Keratinocyte (primary cell): Measurements from ENCODE around the gene CUZD1. TPM values are rescaled to one million over a fixed set of nuclear protein-coding genes. Genes with fewer than 3 reads are reported as not detected.
A peak's percentile ranks its signal among the peaks of the same experiment; 100 is the strongest.

Source experiments
- DNase-seq: peaks from one replicate; pipeline ENCODE4 v3.0.0-alpha.2; 2011; ENCODE audit warnings: low read depth, missing footprints, low spot score
- FAIRE-seq: peaks from 2 replicates; lab custom pipeline; 2011; peaks lifted over from hg19 to GRCh38; lab: Jason Lieb, UNC
- H2AFZ ChIP-seq: 2 replicates; pipeline ENCODE4 v1.6.0; 2012; ENCODE audit warnings: low read length, control low read depth, inconsistent platforms; ENCODE audit not compliant: control insufficient read depth
- H3K27ac ChIP-seq: 2 replicates; pipeline ENCODE4 v1.5.1; 2011; ENCODE audit warnings: low read length; ENCODE audit not compliant: control insufficient read depth, insufficient read depth
- H3K27me3 ChIP-seq: 3 replicates; pipeline ENCODE4 v1.6.0; 2011; ENCODE audit warnings: low read length; ENCODE audit not compliant: control insufficient read depth, insufficient read depth; ENCODE audit errors: extremely low read depth
- H3K36me3 ChIP-seq, 2 experiments: 2 replicates in 1 of 2; 3 replicates in 1 of 2; pipeline ENCODE4 v1.5.1; 2011; ENCODE audit warnings: low read length in 2 of 2, mild to moderate bottlenecking in 1 of 2; ENCODE audit not compliant: control insufficient read depth in 2 of 2, insufficient read depth in 2 of 2; ENCODE audit errors: extremely low read depth in 1 of 2
- H3K4me1 ChIP-seq: 3 replicates; pipeline ENCODE4 v1.5.1; 2011; ENCODE audit warnings: low read length; ENCODE audit not compliant: control insufficient read depth, insufficient read depth; ENCODE audit errors: extremely low read depth
- H3K4me2 ChIP-seq: 3 replicates; pipeline ENCODE4 v1.6.0; 2011; ENCODE audit warnings: low read depth, low read length; ENCODE audit not compliant: control insufficient read depth, insufficient read depth; ENCODE audit errors: extremely low read depth
- H3K4me3 ChIP-seq, 3 experiments: fragments of 200-600 bp in 1 of 3; sonication (generic) in 1 of 3; 2 replicates in 2 of 3; 3 replicates in 1 of 3; pipeline ENCODE4 v1.5.1; 2011 to 2016; ENCODE audit warnings: low read length in 3 of 3, mild to moderate bottlenecking in 3 of 3, control low read depth in 2 of 3, inconsistent platforms in 1 of 3, low read depth in 1 of 3, mixed read lengths in 1 of 3, mixed run types in 1 of 3, moderate library complexity in 1 of 3; ENCODE audit not compliant: control insufficient read depth in 2 of 3, insufficient read depth in 2 of 3; ENCODE audit errors: extremely low read depth in 1 of 3
- H3K79me2 ChIP-seq: 2 replicates; pipeline ENCODE4 v1.6.0; 2012; ENCODE audit warnings: low read length; ENCODE audit not compliant: control insufficient read depth, insufficient read depth
- H3K9ac ChIP-seq: 3 replicates; pipeline ENCODE4 v1.6.0; 2011; ENCODE audit warnings: low read length; ENCODE audit not compliant: control insufficient read depth, insufficient read depth; ENCODE audit errors: extremely low read depth
- H3K9me1 ChIP-seq: 3 replicates; pipeline ENCODE4 v1.6.0; 2011; ENCODE audit warnings: low read length; ENCODE audit not compliant: control insufficient read depth, insufficient read depth; ENCODE audit errors: extremely low read depth
- H3K9me3 ChIP-seq: 2 replicates; pipeline ENCODE4 v1.5.1; 2012; ENCODE audit warnings: low read depth, low read length; ENCODE audit not compliant: control insufficient read depth
- H4K20me1 ChIP-seq: 3 replicates; pipeline ENCODE4 v1.6.0; 2011; ENCODE audit warnings: low read length; ENCODE audit not compliant: control insufficient read depth, insufficient read depth; ENCODE audit errors: extremely low read depth
- CTCF ChIP-seq, 3 experiments: IDR thresholded peaks in 1 of 3; conservative IDR thresholded peaks in 1 of 3; optimal IDR thresholded peaks in 1 of 3; 2 replicates in 2 of 3; 3 replicates in 1 of 3; pipeline versions ENCODE3 to v1.5.1; 2011; ENCODE audit warnings: low read length in 3 of 3, mild to moderate bottlenecking in 3 of 3, moderate library complexity in 2 of 3, control low read depth in 1 of 3, inconsistent platforms in 1 of 3; ENCODE audit not compliant: insufficient read depth in 2 of 3; ENCODE audit errors: extremely low read depth in 1 of 3
- EZH2 ChIP-seq: IDR thresholded peaks from one replicate; pipeline ENCODE4 v1.6.1; 2012; ENCODE audit warnings: inconsistent platforms, mild to moderate bottlenecking, low read length, moderate library complexity
- dilution Hi-C: fragments of 300-500 bp; cut with MboI; formaldehyde crosslinking; loops from one replicate; pipeline ENCODE4 v1.7.0; 2020; ENCODE audit warnings: low sequenced_read_pairs; ENCODE audit not compliant: extremely low pct_ligation_motif_present
- polyA plus RNA-seq, 5 experiments: library from polyadenylated mRNA; depleted of rRNA in 3 of 5; stranded (reverse) in 3 of 5; stranded (forward) in 1 of 5; unstranded in 1 of 5; fragments of >200 nt; gene quantifications; 1 replicate in 1 of 5; 2 replicates in 3 of 5; 3 replicates in 1 of 5; pipeline versions ENCODE4 v1.2.1 to v1.2.3, GENCODE V29; 2011 to 2012; ENCODE audit warnings: missing spikeins in 2 of 5, low read depth in 1 of 5, low replicate concordance in 1 of 5

Gene CUZD1
- polyA plus RNA-seq, 1 donor (not counting 4 experiments of a cell fraction or from before 2014, with no cell fraction given): 0.93 TPM

- Histone ChIP-seq H3K4me2 (no peak overlapping the region), H4K20me1 (no peaks in the 10 kb centered on the region), H3K79me2 (peaks cover 19% of the 10 kb centered on the region), H3K9ac (no peak overlapping the region), H3K27me3 (no peaks in the 10 kb centered on the region), H3K4me3 (no peak overlapping the region), H3K9me1 (no peaks in the 10 kb centered on the region), H3K36me3 (no peaks in the 10 kb centered on the region), H3K4me1 (peaks cover 40% of the 10 kb centered on the region), H3K27ac (no peak overlapping the region), H2AFZ (no peak overlapping the region), H3K9me3 (no peaks in the 10 kb centered on the region)
- DNase-seq (no peak), FAIRE-seq (peak; percentile 74)
- dilution Hi-C loops: no loop called here
- TF ChIP-seq EZH2 (no peak), CTCF (optimal IDR thresholded peaks at IDR 0.05 in 1 of 3, IDR thresholded peaks at IDR 0.05 in 1 of 3, conservative IDR thresholded peaks at IDR 0.05 in 1 of 3; ENCODE audit: extremely low read depth in 1 of 3, insufficient read depth in 2 of 3, low read length in 3 of 3) (no peak)
These were observed 19.2 kb upstream of the CUZD1 start for GRCh38 chr10:122864901-122865300.

DNA sequence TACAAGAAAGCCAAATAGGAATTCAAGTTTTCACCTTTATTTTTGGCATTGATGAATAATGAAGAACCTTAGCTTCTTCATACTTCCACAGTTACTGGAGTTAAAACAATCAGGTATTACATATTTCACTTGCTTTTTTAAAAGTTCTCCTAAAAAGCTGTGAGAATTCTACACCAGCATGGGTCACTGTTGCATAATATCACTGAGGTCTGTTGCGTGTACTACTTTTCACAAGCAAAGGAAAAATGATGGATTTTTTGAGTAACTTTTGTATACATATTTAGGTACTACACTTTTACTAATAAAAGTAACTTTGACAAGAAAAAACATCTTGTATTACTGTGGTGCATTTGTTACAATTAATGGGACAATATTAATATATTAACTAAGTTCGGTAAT lies 18.5 kb upstream of the CUZD1 start:
- H3K27ac ChIP-seq: no peak overlapping the region

More for the DNA sequence above, 18.5 kb upstream of the CUZD1 start:
- Histone ChIP-seq H2AFZ (no peak overlapping the region), H3K9me3 (no peaks in the 10 kb centered on the region), H3K4me3 (no peak overlapping the region), H3K4me1 (peaks cover 40% of the 10 kb centered on the region), H4K20me1 (no peaks in the 10 kb centered on the region), H3K9ac (no peak overlapping the region), H3K27me3 (no peaks in the 10 kb centered on the region), H3K36me3 (no peaks in the 10 kb centered on the region), H3K9me1 (no peaks in the 10 kb centered on the region), H3K79me2 (peaks cover 23% of the 10 kb centered on the region), H3K4me2 (no peak overlapping the region)
- no peak for TF ChIP-seq CTCF (optimal IDR thresholded peaks at IDR 0.05 in 1 of 3, IDR thresholded peaks at IDR 0.05 in 1 of 3, conservative IDR thresholded peaks at IDR 0.05 in 1 of 3; ENCODE audit: extremely low read depth in 1 of 3, insufficient read depth in 2 of 3, low read length in 3 of 3)
- no peak for TF ChIP-seq EZH2
- no peak for FAIRE-seq
- dilution Hi-C loops: no loop called here
- DNase-seq: no peak
